GM12874 (cell line): ENCODE data around the gene ARHGEF4.

Source experiments
- CTCF ChIP-seq: IDR thresholded peaks from 2 replicates; pipeline ENCODE4 v1.5.1; 2011; ENCODE audit warnings: low read depth, mild to moderate bottlenecking, control low read depth, low read length, moderate library complexity; ENCODE audit not compliant: insufficient read depth

The ARHGEF4 gene

GRCh38 chr2:130797493-130798435 is 39.0 kb upstream of the ARHGEF4 start:
- peak; percentile 99 for TF ChIP-seq CTCF

GRCh38 chr2:130798472-130799218 is 38.1 kb upstream of the ARHGEF4 start:
- no peak for TF ChIP-seq CTCF

DNA sequence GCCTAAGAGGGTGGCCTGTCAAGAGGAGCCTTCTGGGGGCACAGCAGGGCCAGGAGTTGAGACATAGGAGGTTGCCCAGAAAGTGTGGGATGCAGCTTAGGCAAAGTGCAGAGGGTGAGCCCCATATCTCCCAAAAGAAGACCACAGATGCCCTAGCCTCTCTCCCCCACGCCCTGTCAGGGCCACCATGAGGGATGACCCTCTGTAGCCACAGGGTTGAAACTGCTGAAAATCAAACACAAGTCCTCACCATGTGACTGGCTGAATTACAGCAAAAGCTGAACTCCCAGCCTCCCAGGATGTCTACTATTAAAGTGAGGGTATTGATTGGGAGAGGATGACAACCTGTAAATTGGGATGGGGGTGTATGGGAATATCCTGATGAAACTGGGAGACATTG is 37.4 kb upstream of the ARHGEF4 start:
- TF ChIP-seq CTCF = no peak

DNA sequence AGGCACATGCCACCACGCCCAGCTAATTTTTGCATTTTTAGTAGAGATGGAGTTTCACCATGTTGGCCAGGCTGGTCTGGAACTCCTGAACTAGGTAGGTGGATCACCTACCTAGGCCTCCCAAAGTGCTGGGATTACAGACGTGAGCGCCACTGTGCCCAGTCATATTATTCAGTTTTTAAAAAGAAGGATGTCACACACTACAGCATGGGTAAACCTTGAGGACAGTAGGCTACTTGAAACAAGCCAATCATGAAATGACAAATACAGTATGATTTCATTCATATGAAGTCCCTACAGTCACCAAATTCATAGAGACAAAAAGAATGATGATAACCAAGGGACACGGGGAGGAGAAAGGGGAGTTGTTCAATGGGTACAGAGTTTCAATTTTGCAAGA is 31.1 kb upstream of the ARHGEF4 start:
- TF ChIP-seq CTCF = no peak

- TF ChIP-seq CTCF = no peak
These were observed 30.3 kb upstream of the ARHGEF4 start for GRCh38 chr2:130806370-130806769.

DNA sequence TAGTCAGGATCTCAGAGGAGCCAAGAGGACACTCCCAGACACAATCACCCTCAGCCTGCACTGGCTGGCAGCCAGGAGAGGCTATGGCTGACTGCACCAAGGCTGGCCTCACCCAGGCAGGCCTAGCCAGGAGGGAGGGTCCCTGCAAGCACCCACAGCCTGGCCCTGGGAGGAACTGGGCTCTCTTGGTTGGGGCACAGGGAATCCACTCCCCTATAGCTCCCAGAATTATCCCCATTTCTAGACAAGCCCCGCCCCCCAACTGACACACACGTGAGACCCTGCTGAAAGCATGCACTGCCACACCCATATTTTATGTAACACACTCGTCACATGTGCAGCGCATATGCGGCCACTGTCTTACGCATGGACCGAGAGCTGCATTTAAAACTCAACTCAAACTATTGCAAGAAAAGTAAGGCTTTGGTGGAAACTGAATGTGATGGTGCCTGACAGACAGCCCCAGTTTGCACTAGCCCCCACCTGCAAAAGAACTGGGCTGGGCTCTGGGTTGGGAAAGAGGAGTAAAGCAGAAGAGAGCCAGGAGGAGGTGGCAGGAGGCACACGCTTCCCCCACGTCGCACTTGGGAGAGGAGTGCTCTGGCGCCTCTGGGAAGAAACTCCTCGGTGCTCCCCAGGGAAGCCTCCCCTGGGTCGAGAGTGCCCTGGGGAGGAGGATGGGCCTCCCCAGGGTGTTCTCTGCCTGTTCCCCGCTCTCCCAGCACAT is 28.9 kb upstream of the ARHGEF4 start:
- TF ChIP-seq CTCF = no peak
